HL-60 (cell line): ENCODE data around the gene LIPC.

Experiments used
- CTCF ChIP-seq: IDR thresholded peaks from one replicate; pipeline ENCODE4 v1.5.1; 2011; ENCODE audit warnings: low read length, control low read depth, inconsistent platforms; ENCODE audit not compliant: insufficient read depth
- POLR2AphosphoS5 ChIP-seq: IDR thresholded peaks from 2 replicates; pipeline ENCODE4 v1.6.1; 2012; ENCODE audit warnings: low read depth
- REST ChIP-seq: IDR thresholded peaks from 2 replicates; pipeline ENCODE4 v1.6.1; 2012; ENCODE audit warnings: low read depth; ENCODE audit not compliant: insufficient replicate concordance
- SPI1 ChIP-seq: IDR thresholded peaks from 2 replicates; pipeline ENCODE4 v1.6.1; 2012; ENCODE audit warnings: low read depth, mild to moderate bottlenecking, borderline replicate concordance

GRCh38 chr15:58390655-58391054 lies 41.1 kb upstream of the LIPC start:
- TF ChIP-seq POLR2AphosphoS5 (no peak), REST (no peak), CTCF (no peak), SPI1 (no peak)
